ENCODE results near the gene SPIN3.
"Not testable (repeated sequence)": the region's sequence is repeated elsewhere in the genome, so short reads cannot be mapped to it uniquely, and the experiment has no call there.

The SPIN3 gene

DNA sequence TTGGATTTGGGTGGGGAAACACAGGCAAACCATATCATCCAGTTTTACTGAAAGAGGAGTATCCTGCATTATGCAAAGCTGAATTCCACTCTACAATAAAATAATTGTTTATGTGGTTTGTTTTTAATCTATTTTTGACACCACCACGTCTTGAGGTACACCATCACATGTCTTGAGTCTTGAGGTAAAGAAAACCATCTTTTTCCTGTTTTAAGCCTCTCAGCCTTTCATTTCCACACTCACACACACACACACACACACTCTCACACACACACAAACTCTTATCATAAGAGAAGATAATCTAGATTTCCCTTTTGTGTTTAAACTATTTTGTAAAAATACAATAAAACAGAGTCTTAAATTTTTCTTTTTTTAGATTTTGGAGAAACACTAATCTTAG is 32.0 kb downstream of the SPIN3 start:
- Histone ChIP-seq H3K36me3 (ENCODE audit: insufficient read depth, low read depth, low read length) (peaks cover 13% of the 10 kb centered on the region; the same call in 1 of the 2 replicates), H3K27ac (ENCODE audit: low read length) (no peak overlapping the region), H3K27me3 (ENCODE audit: insufficient read depth, low read length) (no peaks in the 10 kb centered on the region), H3K9me3 (ENCODE audit: insufficient read depth, low read depth, low read length) (no peaks in the 10 kb centered on the region), H3K4me1 (ENCODE audit: insufficient read depth, low read length) (no peaks in the 10 kb centered on the region), H3K4me3 (ENCODE audit: low read length) (no peak overlapping the region), H3K9ac (ENCODE audit: low read depth, low read length) (no peak overlapping the region)

DNA sequence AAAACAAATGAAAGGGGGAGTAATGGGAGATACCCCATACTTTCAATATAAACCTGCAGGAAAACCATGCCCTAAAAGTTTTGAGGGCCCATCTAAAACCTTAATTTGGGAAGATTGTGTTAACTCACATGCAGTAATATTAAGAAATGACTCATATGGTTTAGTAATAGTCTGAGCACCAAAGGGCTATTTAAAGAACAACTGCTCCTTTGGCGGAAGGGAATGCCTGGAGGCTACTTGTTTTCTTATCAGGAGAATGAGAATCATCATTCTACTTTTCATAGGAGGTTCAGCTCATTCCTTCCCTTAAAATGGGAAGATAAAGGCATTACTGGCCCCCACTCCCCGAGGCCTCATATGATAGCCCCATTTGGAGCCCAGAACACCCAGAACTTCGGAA is 47.6 kb downstream of the SPIN3 start:
- Histone ChIP-seq H3K9me3 (ENCODE audit: insufficient read depth, low read depth, low read length) (peaks cover 6% of the 10 kb centered on the region), H3K9ac (ENCODE audit: low read depth, low read length) (no peak overlapping the region), H3K36me3 (ENCODE audit: insufficient read depth, low read depth, low read length) (no peaks in the 10 kb centered on the region), H3K27me3 (ENCODE audit: insufficient read depth, low read length) (no peaks in the 10 kb centered on the region), H3K27ac (ENCODE audit: low read length) (no peak overlapping the region), H3K4me1 (ENCODE audit: insufficient read depth, low read length) (no peaks in the 10 kb centered on the region), H3K4me3 (ENCODE audit: low read length) (no peak overlapping the region)

DNA sequence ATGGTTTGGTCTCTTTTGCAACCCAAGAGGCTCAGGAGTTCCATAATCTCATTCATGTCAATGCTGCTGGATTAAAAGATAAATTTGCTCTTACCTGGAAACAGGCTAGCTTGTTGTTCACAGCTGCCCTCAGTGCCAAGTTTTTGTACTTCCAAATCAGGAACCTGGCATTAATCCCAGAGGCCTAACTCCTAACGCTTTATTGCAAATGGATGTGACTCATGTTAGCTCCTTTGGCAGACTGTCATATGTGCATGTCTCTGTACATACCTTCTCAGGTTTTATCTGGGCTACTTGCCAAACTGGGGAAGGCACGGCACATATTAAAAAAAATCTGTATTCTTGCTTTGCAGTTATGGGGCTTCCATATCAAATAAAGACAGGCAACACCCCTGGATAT is 49.1 kb downstream of the SPIN3 start:
- not testable (repeated sequence) for H3K9ac ChIP-seq (ENCODE audit: low read depth, low read length); H3K4me3 ChIP-seq (ENCODE audit: low read length); H3K9me3 ChIP-seq (ENCODE audit: insufficient read depth, low read depth, low read length); H3K36me3 ChIP-seq (ENCODE audit: insufficient read depth, low read depth, low read length); H3K4me1 ChIP-seq (ENCODE audit: insufficient read depth, low read length); H3K27me3 ChIP-seq (ENCODE audit: insufficient read depth, low read length); H3K27ac ChIP-seq (ENCODE audit: low read length)

DNA sequence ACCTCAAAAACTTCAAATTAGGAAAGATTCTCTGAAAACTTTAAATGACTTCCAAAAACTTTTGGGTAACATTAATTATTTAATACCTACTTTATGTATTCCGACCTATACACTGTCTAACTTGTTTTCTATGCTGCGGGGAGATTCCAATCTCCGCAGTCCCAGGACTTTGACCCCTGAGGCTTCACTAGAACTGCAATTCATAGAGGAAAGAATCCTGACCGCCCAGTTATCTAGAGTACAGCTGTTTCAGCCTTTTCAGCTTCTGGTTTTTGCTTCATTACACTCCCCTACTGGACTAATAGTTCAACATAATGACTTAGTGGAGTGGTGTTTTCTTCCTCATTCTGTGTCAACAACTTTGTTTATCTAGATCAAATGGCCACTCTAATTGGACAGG is 50.1 kb downstream of the SPIN3 start:
- not testable (repeated sequence) for H3K9me3 ChIP-seq (ENCODE audit: insufficient read depth, low read depth, low read length); H3K27me3 ChIP-seq (ENCODE audit: insufficient read depth, low read length); H3K27ac ChIP-seq (ENCODE audit: low read length); H3K4me1 ChIP-seq (ENCODE audit: insufficient read depth, low read length); H3K36me3 ChIP-seq (ENCODE audit: insufficient read depth, low read depth, low read length); H3K4me3 ChIP-seq (ENCODE audit: low read length); H3K9ac ChIP-seq (ENCODE audit: low read depth, low read length)

DNA sequence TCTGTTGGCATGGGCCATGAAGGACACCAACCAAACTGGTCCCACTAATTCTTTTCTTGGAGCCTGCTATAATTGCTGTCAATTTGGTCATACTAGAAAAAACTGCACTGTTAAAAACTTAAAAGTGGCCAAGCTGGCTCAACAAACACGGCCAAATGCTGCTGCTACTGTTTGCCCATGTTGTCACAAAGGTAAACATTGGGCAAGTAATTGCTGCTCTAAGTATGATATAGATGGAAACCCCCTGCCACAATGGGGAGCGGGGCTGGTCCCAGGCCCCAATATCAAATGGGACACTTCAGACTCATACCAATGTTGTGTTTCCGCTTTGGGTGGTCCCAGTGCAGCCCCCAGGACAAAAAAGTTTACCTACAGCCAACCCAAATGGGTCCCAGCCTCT is 52.1 kb downstream of the SPIN3 start:
- H3K9ac ChIP-seq (ENCODE audit: low read depth, low read length): no peak overlapping the region
- H3K36me3 ChIP-seq (ENCODE audit: insufficient read depth, low read depth, low read length): no peaks in the 10 kb centered on the region
- no peaks in the 10 kb centered on the region for H3K4me1 ChIP-seq (ENCODE audit: insufficient read depth, low read length)
- no peaks in the 10 kb centered on the region for H3K27me3 ChIP-seq (ENCODE audit: insufficient read depth, low read length)
- H3K4me3 ChIP-seq (ENCODE audit: low read length): no peak overlapping the region
- no peak overlapping the region for H3K27ac ChIP-seq (ENCODE audit: low read length)
- H3K9me3 ChIP-seq (ENCODE audit: insufficient read depth, low read depth, low read length): peaks cover 6% of the 10 kb centered on the region; the same call in 1 of the 2 replicates
